ENCODE results near the gene RBM8A.
A peak's percentile ranks its signal among the peaks of the same experiment; 100 is the strongest.
"Not testable (repeated sequence)": the region's sequence is repeated elsewhere in the genome, so short reads cannot be mapped to it uniquely, and the experiment has no call there.

Gene RBM8A

GRCh38 chr1:145956781-145957442 is 29.6 kb upstream of the RBM8A start:
- DNase-seq (ENCODE audit: low read depth in 3 of 3) = no peak

- no peak for DNase-seq (ENCODE audit: low read depth in 3 of 3)
Observed at GRCh38 chr1:145956361-145956760, 29.1 kb upstream of the RBM8A start.

- no peak for DNase-seq (ENCODE audit: low read depth in 3 of 3)
Observed at GRCh38 chr1:145955436-145955835, 28.2 kb upstream of the RBM8A start.

- no peak for DNase-seq (ENCODE audit: low read depth in 3 of 3)
Observed at GRCh38 chr1:145953861-145954260, 26.6 kb upstream of the RBM8A start.

- DNase-seq (ENCODE audit: low read depth in 3 of 3) = no peak
Observed at GRCh38 chr1:145952903-145953302, 25.6 kb upstream of the RBM8A start.

GRCh38 chr1:145951526-145951925 is 24.2 kb upstream of the RBM8A start:
- no peak for DNase-seq (ENCODE audit: low read depth in 3 of 3)

GRCh38 chr1:145949219-145949618 is 21.9 kb upstream of the RBM8A start:
- DNase-seq (ENCODE audit: low read depth in 3 of 3) = no peak

- no peak for DNase-seq (ENCODE audit: low read depth in 3 of 3)
Observed at GRCh38 chr1:145947551-145947950, 20.3 kb upstream of the RBM8A start.

GRCh38 chr1:145946477-145946986 is 19.2 kb upstream of the RBM8A start:
- DNase-seq (ENCODE audit: low read depth in 3 of 3) = no peak

- DNase-seq (ENCODE audit: low read depth in 3 of 3) = no peak
Observed at GRCh38 chr1:145944532-145944931, 17.2 kb upstream of the RBM8A start.

GRCh38 chr1:145942871-145943270 is 15.6 kb upstream of the RBM8A start:
- DNase-seq (ENCODE audit: low read depth in 3 of 3) = no peak

GRCh38 chr1:145942405-145942804 is 15.1 kb upstream of the RBM8A start:
- DNase-seq (ENCODE audit: low read depth in 3 of 3) = no peak

GRCh38 chr1:145937436-145937835 is 10.2 kb upstream of the RBM8A start:
- no peak for DNase-seq (ENCODE audit: low read depth in 3 of 3)

GRCh38 chr1:145936247-145936646 is 9.0 kb upstream of the RBM8A start:
- no peak for DNase-seq (ENCODE audit: low read depth in 3 of 3)

- no peak for DNase-seq (ENCODE audit: low read depth in 3 of 3)
Observed at GRCh38 chr1:145935708-145936107, 8.4 kb upstream of the RBM8A start.

- DNase-seq (ENCODE audit: low read depth in 3 of 3) = not testable (repeated sequence)
Observed at GRCh38 chr1:145932522-145933009, 5.3 kb upstream of the RBM8A start.

GRCh38 chr1:145927916-145928643 is 796 bp upstream of the RBM8A start:
- no peak for DNase-seq (ENCODE audit: low read depth in 3 of 3)

- DNase-seq (ENCODE audit: low read depth in 3 of 3) = peak in 2 of 3 experiments; percentile 52 to 57
Observed at GRCh38 chr1:145926686-145927062, 610 bp downstream of the RBM8A start.

- DNase-seq (ENCODE audit: low read depth in 3 of 3) = no peak
Observed at GRCh38 chr1:145922266-145922665, 5.0 kb downstream of the RBM8A start.

- not testable (repeated sequence) for DNase-seq (ENCODE audit: low read depth in 3 of 3)
Observed at GRCh38 chr1:145920297-145920696, 7.0 kb downstream of the RBM8A start.

- DNase-seq (ENCODE audit: low read depth in 3 of 3) = no peak
Observed at GRCh38 chr1:145918992-145919939, 8.0 kb downstream of the RBM8A start.
